Panc1 (cell line): ENCODE measurements around the gene MSI2.

ENCODE experiments used
- CTCF ChIP-seq: fragments of 450-650 bp; IDR thresholded peaks from 2 replicates; pipeline ENCODE4 v1.5.1; 2017; ENCODE audit warnings: mild to moderate bottlenecking
- POLR2AphosphoS5 ChIP-seq: IDR thresholded peaks from 2 replicates; pipeline ENCODE4 v1.6.1; 2012; ENCODE audit warnings: mild to moderate bottlenecking, low read depth, low read length, moderate library complexity
- REST ChIP-seq, 2 experiments: IDR thresholded peaks; 2 replicates each; pipeline ENCODE4 v1.6.1; 2011 to 2012; ENCODE audit warnings: low read depth in 2 of 2, control low read depth in 1 of 2, low read length in 1 of 2, mild to moderate bottlenecking in 1 of 2, moderate library complexity in 1 of 2; ENCODE audit not compliant: insufficient read depth in 1 of 2
- SIN3A ChIP-seq: IDR thresholded peaks from 2 replicates; pipeline ENCODE4 v1.6.1; 2012; ENCODE audit warnings: low read depth, mild to moderate bottlenecking, low read length, moderate library complexity, borderline replicate concordance; ENCODE audit not compliant: insufficient read depth
- TCF7L2 ChIP-seq: IDR thresholded peaks from 2 replicates; pipeline ENCODE4 v1.6.1; 2011; ENCODE audit warnings: mild to moderate bottlenecking, low read depth, low read length, inconsistent platforms

- TF ChIP-seq CTCF (no peak), POLR2AphosphoS5 (no peak), REST (IDR thresholded peaks at IDR 0.05; ENCODE audit: insufficient read depth in 1 of 2, low read depth in 2 of 2, low read length in 1 of 2) (no peak), SIN3A (no peak), TCF7L2 (no peak)
Observed at GRCh38 chr17:57370619-57371018, 114.3 kb downstream of the MSI2 start.
